Right kidney (tissue), 1 donor: ENCODE measurements around the gene PLET1.
"Not testable (repeated sequence)": the region's sequence is repeated elsewhere in the genome, so short reads cannot be mapped to it uniquely, and the experiment has no call there.

Source experiments
- DNase-seq: peaks from one replicate; pipeline ENCODE4 v3.0.0-alpha.2; 2016

PLET1 gene

DNA sequence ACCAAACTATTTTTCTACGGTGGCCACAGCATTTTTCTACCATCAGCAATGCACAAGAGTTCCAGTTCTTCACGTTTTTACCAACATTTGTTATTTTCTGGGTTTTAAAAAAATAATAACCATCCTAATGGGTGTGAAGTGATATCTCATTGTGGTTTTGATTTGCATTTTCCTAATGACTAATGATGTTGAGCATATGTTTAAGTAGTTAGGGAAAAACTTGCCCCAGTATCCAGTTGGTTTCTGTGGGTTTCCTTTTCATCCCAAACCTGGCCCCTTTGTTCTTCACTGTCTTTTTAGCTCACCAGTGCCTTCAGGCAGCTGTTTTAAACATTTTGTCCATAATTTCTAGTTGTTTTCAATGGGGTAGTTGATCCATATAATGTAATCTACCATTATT lies 49.1 kb downstream of the PLET1 start:
- DNase-seq = no peak

DNA sequence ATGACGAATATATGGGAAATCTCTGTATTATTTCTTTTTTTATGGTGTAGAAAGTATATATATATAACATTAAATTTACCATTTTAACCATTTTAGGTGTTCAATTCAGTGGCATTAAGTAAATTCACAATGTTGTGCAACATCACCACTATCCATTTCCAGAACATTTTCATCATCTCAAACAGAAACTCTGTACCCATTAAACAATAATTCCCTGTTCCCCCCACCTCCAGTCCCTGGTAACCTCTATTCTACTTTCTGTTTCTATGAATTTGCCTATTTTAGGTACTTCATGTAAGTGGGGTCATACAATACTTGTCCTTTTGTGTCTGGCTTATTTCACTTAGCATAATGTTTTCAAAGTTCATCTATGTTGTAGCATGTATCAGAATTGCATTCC lies 49.8 kb downstream of the PLET1 start:
- no peak for DNase-seq

DNA sequence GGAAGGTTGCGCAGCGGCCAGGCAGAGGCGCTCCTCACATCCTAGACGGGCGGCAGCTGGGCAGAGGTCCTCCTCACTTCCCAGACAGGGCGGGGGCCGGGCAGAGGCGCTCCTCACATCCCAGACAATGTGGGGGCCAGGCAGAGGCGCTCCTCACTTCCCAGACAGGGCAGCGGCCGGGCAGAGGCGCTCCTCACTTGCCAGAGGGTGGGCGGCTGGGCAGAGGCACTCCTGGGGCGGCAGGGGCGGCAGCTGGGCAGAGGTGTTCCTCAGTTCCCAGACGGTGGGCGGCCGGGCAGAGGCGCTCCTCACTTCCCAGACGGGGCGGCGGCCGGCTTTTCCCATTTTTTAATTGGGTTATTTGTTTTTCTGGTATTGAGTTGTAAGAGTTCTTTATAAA lies 54.6 kb downstream of the PLET1 start:
- DNase-seq = no peak

DNA sequence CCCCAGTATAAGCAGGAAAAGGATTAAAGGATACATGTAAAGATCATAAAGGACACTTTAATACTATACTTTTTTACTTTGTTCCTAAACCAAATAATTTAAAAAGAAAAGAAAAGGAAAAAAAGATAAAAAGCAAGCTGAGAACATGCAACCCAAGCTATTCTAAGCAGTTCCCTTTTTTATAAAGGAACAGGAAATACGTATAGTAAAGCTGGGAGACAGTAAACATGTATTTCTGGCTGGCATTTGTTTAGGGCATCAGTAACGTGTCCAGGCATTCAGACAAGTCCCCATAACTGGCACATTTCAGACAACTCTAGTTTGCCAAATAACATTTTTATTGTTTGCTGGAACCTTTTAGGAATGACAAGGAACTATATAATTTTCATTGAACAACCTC lies 60.4 kb downstream of the PLET1 start:
- DNase-seq = no peak

DNA sequence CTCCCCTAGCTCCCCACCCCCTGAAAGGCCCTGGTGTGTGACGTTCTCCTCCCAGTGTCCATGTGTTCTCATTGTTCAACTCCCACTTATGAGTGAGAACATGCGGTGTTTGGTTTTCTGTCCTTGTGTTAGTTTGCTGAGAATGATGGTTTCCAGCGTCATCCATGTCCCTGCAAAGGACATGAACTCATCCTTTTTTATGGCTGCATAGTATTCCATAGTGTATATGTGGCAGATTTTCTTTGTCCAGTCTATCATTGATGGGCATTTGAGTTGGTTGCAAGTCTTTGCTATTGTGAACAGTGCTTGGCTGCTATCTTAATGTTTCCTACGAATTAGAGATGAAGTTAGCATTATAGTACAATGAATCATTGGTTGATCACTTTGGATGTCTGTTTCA lies 61.6 kb downstream of the PLET1 start:
- DNase-seq = not testable (repeated sequence)
